ENCODE measurements around the gene HYI.

GRCh38 chr1:43404353-43404752, 49.4 kb downstream of the HYI start:
- no peak for TF ChIP-seq POLR2A (IDR thresholded peaks at IDR 0.05; ENCODE audit: low read length)
- no peak for TF ChIP-seq GATA1 (IDR thresholded peaks at IDR 0.05; ENCODE audit: low read depth, low read length)
